Measurements from ENCODE around the gene MRTFA. TPM values are rescaled to one million over a fixed set of nuclear protein-coding genes. Genes with fewer than 3 reads are reported as not detected.

MRTFA gene
- total and polyA plus RNA-seq, 2 of the 13 experiments (the other 11 are each of a cell fraction or from before 2014, with no cell fraction given) = 2.4 to 8.2 TPM

GRCh38 chr22:40588726-40589125 lies 47.8 kb downstream of the MRTFA start (continued):
- TF ChIP-seq ZNF775 (CRISPR knock-in tag; IDR thresholded peaks at IDR 0.05; ENCODE audit: borderline replicate concordance) = no peak
- no peak for TF ChIP-seq KLF9 (CRISPR knock-in tag; IDR thresholded peaks at IDR 0.05; ENCODE audit: low read depth)
- no peak for TF ChIP-seq BRF2 (CRISPR knock-in tag; IDR thresholded peaks at IDR 0.05)
- no peak for TF ChIP-seq DNMT1 (CRISPR knock-in tag; IDR thresholded peaks at IDR 0.05)
- TF ChIP-seq SRSF9 (IDR thresholded peaks at IDR 0.05; ENCODE audit: borderline replicate concordance, insufficient read depth, low read depth, low read length, poor library complexity, severe bottlenecking) = no peak
- no peak for TF ChIP-seq NFKB2 (CRISPR knock-in tag; IDR thresholded peaks at IDR 0.05; ENCODE audit: borderline replicate concordance)
- no peak for TF ChIP-seq RAD21 (CRISPR knock-in tag; IDR thresholded peaks at IDR 0.05)
- TF ChIP-seq ZUFSP (CRISPR knock-in tag; IDR thresholded peaks at IDR 0.05; ENCODE audit: borderline replicate concordance) = no peak
- no peak for TF ChIP-seq ZBTB37 (CRISPR knock-in tag; IDR thresholded peaks at IDR 0.05)
- no peak; the same call in 1 of the 2 replicates for TF ChIP-seq ZNF816 (CRISPR knock-in tag; IDR thresholded peaks at IDR 0.05; ENCODE audit: borderline replicate concordance)
- TF ChIP-seq DPF2 (CRISPR knock-in tag; IDR thresholded peaks at IDR 0.05; ENCODE audit: borderline replicate concordance, low read depth) = peak; percentile 95
- no peak for TF ChIP-seq ZFP41 (CRISPR knock-in tag; IDR thresholded peaks at IDR 0.05; ENCODE audit: borderline replicate concordance)
- TF ChIP-seq ZNF883 (CRISPR knock-in tag; IDR thresholded peaks at IDR 0.05; ENCODE audit: not compliant biosample characterization) = no peak
- no peak for TF ChIP-seq RARG (CRISPR knock-in tag; IDR thresholded peaks at IDR 0.05; ENCODE audit: low read depth)
- TF ChIP-seq MLXIP (CRISPR knock-in tag; IDR thresholded peaks at IDR 0.05; ENCODE audit: borderline replicate concordance) = no peak
- TF ChIP-seq ZNF724P (CRISPR knock-in tag; IDR thresholded peaks at IDR 0.05; ENCODE audit: borderline replicate concordance) = no peak
- TF ChIP-seq PRMT3 (CRISPR knock-in tag; IDR thresholded peaks at IDR 0.05; ENCODE audit: borderline replicate concordance, low read depth) = no peak
- TF ChIP-seq HNRNPH1 (optimal IDR thresholded peaks at IDR 0.05; ENCODE audit: low read depth, low read length) = no peak
- peak; percentile 77; the same call in 1 of the 2 replicates for TF ChIP-seq KDM3A (CRISPR knock-in tag; IDR thresholded peaks at IDR 0.05; ENCODE audit: low read depth)
- TF ChIP-seq ZSCAN30 (CRISPR knock-in tag; IDR thresholded peaks at IDR 0.05) = no peak
- no peak for TF ChIP-seq HNRNPK (IDR thresholded peaks at IDR 0.05; ENCODE audit: low read depth, low read length, poor library complexity, severe bottlenecking)
- TF ChIP-seq KAT7 (CRISPR knock-in tag; IDR thresholded peaks at IDR 0.05; ENCODE audit: borderline replicate concordance) = no peak
- 0 out of 2 replicates have a peak, but pooled peaks have one; percentile 29 for TF ChIP-seq TGIF2 (CRISPR knock-in tag; IDR thresholded peaks at IDR 0.05)
- no peak for TF ChIP-seq CAMTA2 (CRISPR knock-in tag; IDR thresholded peaks at IDR 0.05; ENCODE audit: borderline replicate concordance)

Data from HepG2 (cell line).